Gastrocnemius medialis (tissue), 4 donors: ENCODE results near the gene HSCB. TPM values are rescaled to one million over a fixed set of nuclear protein-coding genes. Genes with fewer than 3 reads are reported as not detected.
A peak's percentile ranks its signal among the peaks of the same experiment; 100 is the strongest.

ENCODE experiments used
- ATAC-seq, 2 donors: fragments of 150-250 bp; one replicate each; pipeline ENCODE4 v1.9.1; 2016
- DNase-seq, 2 donors: peaks; one replicate each; pipeline ENCODE4 v3.0.0-alpha.2; 2019
- H3K27ac ChIP-seq, 4 donors: fragments of 200-600 bp; sonication (generic); 1 replicate in 1 of 4; 2 replicates in 3 of 4; pipeline ENCODE4 v1.5.1; 2016 to 2018; ENCODE audit warnings: mild to moderate bottlenecking in 2 of 4, moderate library complexity in 1 of 4
- H3K27me3 ChIP-seq, 3 donors: fragments of 200-600 bp; sonication (generic) in 2 of 3; 1 replicate in 1 of 3; 2 replicates in 2 of 3; pipeline versions ENCODE4 v1.5.1 to v1.6.0; 2016 to 2019; ENCODE audit warnings: mild to moderate bottlenecking in 1 of 3, moderate library complexity in 1 of 3
- H3K36me3 ChIP-seq, 2 donors: fragments of 200-600 bp; sonication (generic) in 1 of 2; one replicate each; pipeline ENCODE4 v1.5.1; 2017 to 2018
- H3K4me1 ChIP-seq, 2 donors: fragments of 200-600 bp; sonication (generic) in 1 of 2; one replicate each; pipeline ENCODE4 v1.5.1; 2016 to 2017; ENCODE audit warnings: mild to moderate bottlenecking in 2 of 2
- H3K4me3 ChIP-seq, 4 donors: fragments of 200-600 bp; sonication (generic) in 3 of 4; 1 replicate in 1 of 4; 2 replicates in 3 of 4; pipeline ENCODE4 v1.5.1; 2016 to 2019; ENCODE audit warnings: mild to moderate bottlenecking in 2 of 4
- H3K9me3 ChIP-seq, 3 donors: fragments of 200-600 bp; sonication (generic) in 2 of 3; 1 replicate in 1 of 3; 2 replicates in 2 of 3; pipeline ENCODE4 v1.5.1; 2016 to 2019
- POLR2A ChIP-seq, 2 donors: fragments of 450-650 bp; IDR thresholded peaks; one replicate each; pipeline ENCODE4 v1.6.1; 2017; ENCODE audit warnings: antibody characterized with exemption in 2 of 2, mild to moderate bottlenecking in 2 of 2, moderate library complexity in 2 of 2
- in situ Hi-C, 4 donors: fragments of 200-750 bp; cut with MboI; loops; one replicate each; pipeline versions ENCODE4 v1.15.0 to v1.8.0; 2017; ENCODE audit warnings: low sequenced_read_pairs in 4 of 4
- intact Hi-C: fragments of 100-400 bp; cut with DNase I; formaldehyde crosslinking; loops from one replicate; pipeline ENCODE4 v1.15.1; 2023; ENCODE audit warnings: low total_unique reads
- total RNA-seq, 4 donors: library from RNA; depleted of rRNA; stranded (reverse); fragments of >200 nt; gene quantifications; one replicate each; pipeline versions ENCODE4 v1.1.0 to v1.2.3, GENCODE V29; 2016
- TF ChIP-seq, protein P1 (sequence below), 5 experiments: fragments of 450-650 bp in 3 of 5; fragments of 200-600 bp in 2 of 5; sonication (generic) in 2 of 5; IDR thresholded peaks in 4 of 5; conservative IDR thresholded peaks in 1 of 5; 1 replicate in 4 of 5; 2 replicates in 1 of 5; pipeline ENCODE4 v1.5.1; 2016 to 2019; ENCODE audit warnings: antibody characterized with exemption in 5 of 5, mild to moderate bottlenecking in 3 of 5, moderate library complexity in 3 of 5

The HSCB gene
- total RNA-seq, 4 donors from 2014 or later: 14.4 to 30.4 (median 22.9) TPM

DNA sequence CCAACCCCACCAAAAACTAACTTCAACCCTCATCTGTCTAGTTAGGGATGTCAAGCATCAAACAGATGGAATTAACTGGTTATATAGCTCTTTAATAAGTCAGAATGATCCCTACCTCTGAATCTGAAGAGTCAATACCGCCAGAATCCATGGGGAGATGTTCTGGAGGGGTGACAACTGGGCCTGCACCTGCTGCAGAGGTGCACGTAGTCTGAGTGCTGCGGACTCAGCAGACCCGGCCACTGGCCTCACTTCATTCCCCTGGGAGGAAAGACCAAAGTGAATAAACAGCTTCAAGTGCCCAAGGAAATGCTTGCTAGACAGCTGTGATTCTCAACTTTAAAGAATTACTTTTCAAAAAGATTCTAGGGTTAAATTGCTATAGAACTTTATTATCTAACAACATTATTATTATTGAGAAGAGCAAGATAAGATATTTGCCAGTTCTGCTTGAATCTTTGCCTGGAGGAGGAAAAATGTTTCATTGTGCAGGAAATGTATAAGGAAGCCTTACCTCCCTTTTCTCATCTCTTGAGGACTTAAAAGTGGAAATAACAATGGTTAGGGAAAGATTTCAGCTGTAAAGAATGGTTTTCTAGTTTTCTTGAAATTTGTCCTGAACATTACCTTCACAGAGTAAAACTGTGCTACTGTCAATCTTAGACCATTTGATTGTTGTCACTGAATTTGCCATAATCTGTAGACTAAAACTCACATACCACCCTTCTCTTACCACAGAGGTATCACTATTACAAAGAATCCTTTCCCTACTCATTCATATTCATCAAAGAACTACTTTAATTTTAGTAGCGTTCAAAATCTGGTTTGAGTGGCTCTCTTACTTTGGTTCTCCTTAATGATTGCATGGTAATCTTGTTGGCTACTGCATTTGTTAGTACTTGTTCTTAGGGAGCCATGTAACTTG lies 54.4 kb downstream of the HSCB start:
- DNase-seq (no peak), ATAC-seq (no peak)
- intact Hi-C loops (loop anchor here (5.0 kb wide), 2 partner anchors 769 to 1531 kb away; partner anchors contain the start of gene TBC1D10A), in situ Hi-C loops (no loop called here)
- Histone ChIP-seq H3K27me3 (no peaks in the 10 kb centered on the region), H3K4me3 (no peak overlapping the region), H3K4me1 (peaks cover 29 to 31% of the 10 kb centered on the region in 2 donors), H3K9me3 (no peaks in the 10 kb centered on the region), H3K36me3 (peaks cover 2 to 45% of the 10 kb centered on the region in 2 donors), H3K27ac (peak overlapping the region; percentile 25 to 97 (median 36))
- TF ChIP-seq, protein P1, sequence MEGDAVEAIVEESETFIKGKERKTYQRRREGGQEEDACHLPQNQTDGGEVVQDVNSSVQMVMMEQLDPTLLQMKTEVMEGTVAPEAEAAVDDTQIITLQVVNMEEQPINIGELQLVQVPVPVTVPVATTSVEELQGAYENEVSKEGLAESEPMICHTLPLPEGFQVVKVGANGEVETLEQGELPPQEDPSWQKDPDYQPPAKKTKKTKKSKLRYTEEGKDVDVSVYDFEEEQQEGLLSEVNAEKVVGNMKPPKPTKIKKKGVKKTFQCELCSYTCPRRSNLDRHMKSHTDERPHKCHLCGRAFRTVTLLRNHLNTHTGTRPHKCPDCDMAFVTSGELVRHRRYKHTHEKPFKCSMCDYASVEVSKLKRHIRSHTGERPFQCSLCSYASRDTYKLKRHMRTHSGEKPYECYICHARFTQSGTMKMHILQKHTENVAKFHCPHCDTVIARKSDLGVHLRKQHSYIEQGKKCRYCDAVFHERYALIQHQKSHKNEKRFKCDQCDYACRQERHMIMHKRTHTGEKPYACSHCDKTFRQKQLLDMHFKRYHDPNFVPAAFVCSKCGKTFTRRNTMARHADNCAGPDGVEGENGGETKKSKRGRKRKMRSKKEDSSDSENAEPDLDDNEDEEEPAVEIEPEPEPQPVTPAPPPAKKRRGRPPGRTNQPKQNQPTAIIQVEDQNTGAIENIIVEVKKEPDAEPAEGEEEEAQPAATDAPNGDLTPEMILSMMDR (IDR thresholded peaks at IDR 0.05 in 4 of 5, conservative IDR thresholded peaks at IDR 0.05 in 1 of 5): no peak
- TF ChIP-seq POLR2A (IDR thresholded peaks at IDR 0.05): no peak

DNA sequence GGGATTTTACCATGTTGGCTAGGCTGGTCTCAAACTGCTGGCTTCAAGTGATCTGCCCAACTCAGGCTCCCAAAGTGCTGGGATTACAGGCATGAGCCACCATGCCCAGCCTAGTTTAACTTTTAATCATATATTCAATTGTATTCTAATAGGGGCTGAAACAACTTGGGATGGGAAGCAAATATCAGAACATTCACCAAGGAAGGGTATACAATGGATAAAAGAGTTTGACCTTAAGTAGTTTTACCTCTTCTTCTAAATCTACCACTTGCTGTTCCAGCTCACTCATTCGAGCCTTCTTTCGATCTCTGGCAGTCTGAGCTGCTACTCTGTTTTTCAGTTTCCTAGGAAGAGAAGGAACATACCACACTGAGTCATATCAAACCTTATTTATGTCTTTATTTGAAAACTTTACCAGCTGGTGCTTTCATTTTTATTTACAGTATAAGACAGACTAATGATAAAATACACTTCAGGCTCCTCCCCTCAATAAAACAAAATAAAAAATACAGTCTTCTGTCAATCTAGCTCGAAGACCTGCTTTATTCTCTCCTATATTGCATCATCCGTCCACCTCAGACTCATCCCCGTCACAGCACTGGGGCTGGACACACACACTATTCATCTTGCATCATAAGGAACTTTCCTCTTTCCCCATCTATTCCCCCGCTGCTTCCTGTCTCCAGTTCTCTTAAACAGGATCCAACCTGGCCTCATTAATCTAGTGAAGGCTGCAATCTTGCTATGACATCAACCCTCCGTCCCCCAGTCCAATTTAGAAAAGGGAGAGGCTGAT lies 57.2 kb downstream of the HSCB start:
- peak overlapping the region; percentile 84 to 90 (median 86) for H3K4me3 ChIP-seq
- no peaks in the 10 kb centered on the region for H3K9me3 ChIP-seq
- intact Hi-C loops (loop anchor here (5.0 kb wide), 2 partner anchors 772 to 1528 kb away; partner anchors contain the start of gene TBC1D10A), in situ Hi-C loops (no loop called here)
- H3K4me1 ChIP-seq: peaks cover 41% of the 10 kb centered on the region in 2 donors
- H3K27ac ChIP-seq: peak overlapping the region; percentile 97 to 99 (median 98)
- TF ChIP-seq, protein P1 (IDR thresholded peaks at IDR 0.05 in 4 of 5, conservative IDR thresholded peaks at IDR 0.05 in 1 of 5): no peak
- TF ChIP-seq POLR2A (IDR thresholded peaks at IDR 0.05): peak in 1 of 2 donors; percentile 80
- H3K27me3 ChIP-seq: no peaks in the 10 kb centered on the region
- H3K36me3 ChIP-seq: peaks cover 2 to 41% of the 10 kb centered on the region in 2 donors
- DNase-seq: peak; percentile 61 to 82
- peak; percentile 79 to 86 for ATAC-seq

DNA sequence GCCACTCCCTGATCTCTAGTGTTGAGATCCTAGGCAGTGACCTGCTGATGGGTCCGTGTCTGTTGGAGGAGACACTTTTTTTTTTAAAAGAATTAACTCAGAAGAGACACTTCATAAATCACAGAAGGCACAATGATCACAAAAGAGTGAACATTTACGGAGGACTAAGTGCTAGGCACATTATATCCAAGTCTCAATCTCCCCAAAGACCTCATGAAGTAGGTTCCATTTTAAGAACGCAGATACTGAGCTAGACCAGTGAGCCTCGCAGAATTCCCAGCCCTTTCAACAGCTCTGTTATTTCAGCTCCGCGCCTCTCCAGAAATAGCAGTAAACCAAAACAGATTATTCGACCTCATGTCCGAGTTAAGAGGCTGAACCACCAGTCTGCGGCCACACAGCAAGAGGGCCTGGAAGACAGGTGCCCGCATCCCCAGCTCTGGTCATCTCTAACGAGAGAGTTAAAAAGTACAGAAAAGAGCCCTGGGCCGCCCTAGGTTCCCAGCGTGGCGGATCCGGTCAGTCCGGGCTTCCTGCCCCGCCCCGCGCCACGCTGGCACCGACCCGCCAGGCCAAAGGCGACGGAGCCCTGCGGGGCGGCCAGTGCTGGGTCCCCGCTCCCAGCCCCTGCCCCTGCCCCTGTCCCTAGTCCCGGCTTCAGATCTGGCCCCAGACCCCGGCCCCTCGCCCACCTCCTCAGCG lies 57.9 kb downstream of the HSCB start:
- H3K27ac ChIP-seq: peak overlapping the region; percentile 97 to 99 (median 98)
- DNase-seq (peak; percentile 46 to 59), ATAC-seq (peak; percentile 78 to 79)
- no peaks in the 10 kb centered on the region for H3K27me3 ChIP-seq
- peak in 1 of 2 donors; percentile 95 for TF ChIP-seq POLR2A (IDR thresholded peaks at IDR 0.05)
- TF ChIP-seq, protein P1 (IDR thresholded peaks at IDR 0.05 in 4 of 5, conservative IDR thresholded peaks at IDR 0.05 in 1 of 5): no peak
- in situ Hi-C loops (no loop called here), intact Hi-C loops (loop anchor here (1.0 to 5.0 kb wide), 7 partner anchors 27 to 1528 kb away; partner anchors contain the start of genes CCDC117, HSCB, NF2 and TBC1D10A)
- H3K4me1 ChIP-seq: peaks cover 41% of the 10 kb centered on the region in 2 donors
- H3K36me3 ChIP-seq: peaks cover 0 to 33% of the 10 kb centered on the region in 2 donors
- H3K4me3 ChIP-seq: peak overlapping the region; percentile 84 to 90 (median 86)
- no peaks in the 10 kb centered on the region for H3K9me3 ChIP-seq
